NOMO-1 treated with DMSO at 0.1 percent for 48 hours (cell line): Measurements from ENCODE around the gene CLDN2.

Experiments
- DNase-seq: peaks from one replicate; lab custom pipeline; 2025; ENCODE audit not compliant: unreplicated experiment; lab: John Stamatoyannopoulos, UW

CLDN2 gene

DNA sequence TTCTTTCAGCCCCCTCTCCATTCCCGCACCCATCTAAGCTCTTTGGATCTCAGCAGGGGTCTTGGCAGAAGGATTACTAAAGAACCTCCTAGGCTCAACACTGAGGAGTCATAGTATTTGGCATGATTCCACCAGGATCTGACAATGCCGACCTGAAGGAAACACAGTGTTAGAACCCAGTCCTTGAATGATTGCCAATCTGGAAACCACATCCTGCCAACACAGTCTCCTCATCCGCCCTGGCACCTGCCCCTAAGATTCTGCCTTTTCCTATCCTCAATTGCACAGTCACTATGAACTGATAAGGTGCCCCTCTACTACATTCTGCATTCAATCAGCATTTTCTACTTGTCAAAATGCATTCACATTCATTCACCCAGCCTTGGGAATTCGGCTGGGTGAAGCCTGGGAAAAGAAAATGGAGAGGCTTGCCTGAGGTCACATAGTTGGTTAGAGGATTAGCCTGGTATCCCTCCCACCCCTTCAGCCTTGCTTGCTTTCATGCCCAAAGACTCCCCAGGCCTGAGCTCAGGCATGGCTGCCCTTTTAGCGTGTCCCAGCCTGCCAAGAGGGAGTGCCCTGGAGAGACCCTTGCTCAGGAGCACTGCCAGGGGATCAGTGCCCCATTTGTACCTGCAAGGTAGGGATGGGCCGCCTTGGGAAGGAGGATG is 2.2 kb upstream of the CLDN2 start:
- no peak for DNase-seq

DNA sequence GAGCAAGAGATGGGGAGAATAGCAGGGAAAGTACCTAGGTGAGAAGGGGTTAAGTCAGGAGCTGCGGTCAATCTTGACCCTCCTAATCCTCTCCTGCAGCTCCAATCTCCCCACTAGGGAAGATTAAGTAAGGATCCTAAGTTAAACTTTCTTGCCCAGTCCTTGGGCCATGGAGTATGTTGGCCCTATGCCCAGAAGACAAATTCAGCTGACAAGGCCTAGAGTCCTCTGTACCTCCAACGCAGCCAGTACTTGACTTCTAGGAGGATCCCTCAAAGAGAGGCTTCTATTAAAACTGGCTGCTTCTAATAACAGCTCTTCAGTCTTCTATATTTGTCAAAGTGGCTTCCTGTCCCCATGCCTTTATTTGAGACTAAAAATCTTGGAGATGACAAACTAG is 1.4 kb downstream of the CLDN2 start:
- DNase-seq = no peak

DNA sequence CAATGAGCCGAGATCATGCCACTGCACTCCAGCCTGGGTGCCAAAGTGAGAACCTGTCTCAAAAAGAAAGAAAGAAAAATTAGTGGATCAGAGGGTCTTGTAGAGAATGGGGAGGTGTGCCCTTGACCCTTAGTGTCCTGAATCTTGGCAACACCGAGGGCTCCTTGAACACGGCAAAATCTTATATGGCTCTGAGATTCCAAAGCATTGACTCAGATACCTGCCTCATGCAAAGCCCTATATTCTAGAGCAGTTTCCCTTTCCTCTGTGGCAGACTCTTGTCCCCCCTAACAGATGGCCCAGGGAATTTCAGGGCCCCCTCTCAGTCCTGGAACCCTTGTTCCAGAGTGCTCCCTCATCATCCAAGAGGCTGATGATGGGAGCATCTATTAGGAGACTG is 6.8 kb downstream of the CLDN2 start:
- no peak for DNase-seq

DNA sequence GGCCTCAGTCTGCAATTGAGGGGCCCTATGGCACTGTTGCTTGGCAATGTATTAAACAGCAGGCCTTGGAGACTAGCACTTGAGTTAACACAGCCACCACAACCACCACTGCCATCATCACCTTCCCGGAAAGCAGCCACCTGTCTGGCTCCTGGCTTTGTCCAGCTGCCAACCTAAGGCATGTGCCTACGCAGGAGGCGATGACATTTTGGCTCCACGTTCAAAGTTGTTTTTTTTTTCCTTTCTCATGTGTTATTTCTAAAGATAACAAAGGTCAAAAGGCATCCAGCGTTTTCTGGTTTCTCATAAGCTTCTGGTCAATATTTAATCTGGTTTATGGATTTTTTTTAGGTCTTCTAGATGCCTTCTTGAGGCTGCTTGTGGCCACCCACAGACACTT is 7.5 kb downstream of the CLDN2 start:
- DNase-seq = no peak

DNA sequence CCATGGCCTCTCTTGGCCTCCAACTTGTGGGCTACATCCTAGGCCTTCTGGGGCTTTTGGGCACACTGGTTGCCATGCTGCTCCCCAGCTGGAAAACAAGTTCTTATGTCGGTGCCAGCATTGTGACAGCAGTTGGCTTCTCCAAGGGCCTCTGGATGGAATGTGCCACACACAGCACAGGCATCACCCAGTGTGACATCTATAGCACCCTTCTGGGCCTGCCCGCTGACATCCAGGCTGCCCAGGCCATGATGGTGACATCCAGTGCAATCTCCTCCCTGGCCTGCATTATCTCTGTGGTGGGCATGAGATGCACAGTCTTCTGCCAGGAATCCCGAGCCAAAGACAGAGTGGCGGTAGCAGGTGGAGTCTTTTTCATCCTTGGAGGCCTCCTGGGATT is 8.0 kb downstream of the CLDN2 start:
- DNase-seq = no peak

DNA sequence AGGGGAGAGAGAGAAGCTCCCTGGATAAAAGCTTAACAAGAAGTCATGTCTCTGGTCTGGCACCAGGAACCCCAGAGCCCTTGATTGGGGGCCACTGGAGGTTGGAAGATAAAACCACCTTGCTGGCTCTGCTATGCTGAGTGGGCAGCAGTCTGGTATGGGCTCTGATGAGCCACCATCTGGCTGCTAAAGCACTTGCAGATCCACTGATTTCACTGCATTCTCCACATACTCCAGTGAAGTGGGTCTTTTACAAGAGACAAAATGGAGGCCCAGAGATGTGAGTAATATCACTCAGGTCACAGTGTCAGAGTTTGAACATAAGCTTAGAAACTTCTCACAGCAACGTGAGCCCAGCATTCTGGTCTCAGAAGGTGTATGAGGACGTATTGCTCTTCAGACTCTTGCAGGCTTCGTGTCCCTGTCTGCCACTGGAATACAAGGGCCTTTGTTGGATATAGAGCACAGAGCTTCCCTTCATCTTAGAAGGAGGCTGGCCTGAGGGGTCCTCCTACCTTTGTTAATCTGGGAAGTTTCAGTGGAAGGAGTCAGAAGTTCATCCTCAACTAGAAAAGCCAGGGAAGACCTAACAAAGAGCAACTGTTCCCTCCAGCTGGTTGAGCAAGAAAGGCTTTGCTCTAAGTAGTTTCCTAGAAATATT is 11.8 kb downstream of the CLDN2 start:
- no peak for DNase-seq

DNA sequence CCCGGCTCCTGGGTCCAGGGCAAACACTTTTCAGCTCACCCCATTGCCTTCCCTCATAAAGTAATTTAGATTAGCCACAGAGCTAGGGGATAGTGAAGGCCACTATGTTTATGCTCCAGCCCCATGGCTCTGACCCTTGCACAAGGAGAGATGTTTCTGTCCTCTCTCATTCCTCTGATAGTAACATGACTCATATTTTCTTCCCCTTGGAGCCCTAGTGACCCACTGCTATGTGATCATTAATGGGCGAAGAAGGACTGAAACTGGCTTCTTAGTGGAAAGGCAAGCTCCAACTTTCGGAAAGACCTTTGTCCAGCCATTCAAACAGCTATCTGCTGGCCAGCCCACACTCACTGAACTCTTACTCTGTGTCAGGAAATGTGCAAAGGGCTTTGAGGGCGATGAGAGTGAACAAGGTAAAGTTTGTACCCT is 12.3 kb downstream of the CLDN2 start:
- no peak for DNase-seq

DNA sequence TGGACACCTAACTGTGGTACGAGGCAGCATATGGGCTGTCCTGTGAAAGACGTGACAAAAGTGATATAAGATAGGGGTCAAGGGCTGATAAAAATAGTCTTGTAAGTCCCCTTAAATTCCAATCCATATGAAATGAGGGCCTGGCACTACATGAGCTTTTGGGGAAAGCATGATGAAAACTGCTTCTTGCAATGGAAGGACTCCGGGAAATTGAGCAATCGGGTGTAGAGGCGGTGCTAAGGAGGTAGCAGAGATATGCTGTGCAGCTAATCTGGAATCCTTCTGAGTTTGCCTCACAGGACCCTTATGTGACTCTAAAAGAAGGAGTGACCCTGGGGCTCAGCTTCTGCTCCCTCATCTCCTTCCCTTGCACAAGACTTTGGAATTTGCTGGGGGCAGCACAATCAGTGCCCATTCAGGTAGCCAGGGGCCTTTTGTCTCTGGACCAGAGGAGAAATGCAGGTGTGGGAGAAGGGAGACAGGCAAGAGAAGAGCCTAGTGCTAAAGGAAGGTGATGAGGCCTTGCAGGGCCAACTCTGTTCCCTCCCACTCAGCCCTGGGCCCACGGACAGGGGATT is 12.8 kb downstream of the CLDN2 start:
- DNase-seq = no peak

DNA sequence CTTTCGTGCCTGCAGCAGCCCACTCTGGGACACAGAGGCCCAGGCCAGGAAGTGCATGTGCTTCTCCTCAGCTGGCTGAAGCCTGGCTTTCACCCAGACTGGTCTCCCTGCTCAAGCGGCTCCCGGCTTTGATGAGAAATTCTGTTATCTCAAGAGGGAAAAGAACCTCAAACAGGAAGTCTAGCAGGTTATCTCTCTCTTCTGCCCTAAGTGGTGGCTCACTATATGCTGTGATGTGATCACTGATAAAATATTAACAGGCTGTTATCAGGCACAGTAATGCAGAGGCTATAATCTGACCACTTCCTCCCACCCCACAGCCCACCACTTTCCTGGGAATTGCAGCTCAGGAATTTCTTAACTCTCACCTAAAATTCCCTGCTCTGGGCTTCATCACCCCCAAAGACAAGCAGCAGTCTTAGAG is 13.3 kb downstream of the CLDN2 start:
- DNase-seq = no peak

DNA sequence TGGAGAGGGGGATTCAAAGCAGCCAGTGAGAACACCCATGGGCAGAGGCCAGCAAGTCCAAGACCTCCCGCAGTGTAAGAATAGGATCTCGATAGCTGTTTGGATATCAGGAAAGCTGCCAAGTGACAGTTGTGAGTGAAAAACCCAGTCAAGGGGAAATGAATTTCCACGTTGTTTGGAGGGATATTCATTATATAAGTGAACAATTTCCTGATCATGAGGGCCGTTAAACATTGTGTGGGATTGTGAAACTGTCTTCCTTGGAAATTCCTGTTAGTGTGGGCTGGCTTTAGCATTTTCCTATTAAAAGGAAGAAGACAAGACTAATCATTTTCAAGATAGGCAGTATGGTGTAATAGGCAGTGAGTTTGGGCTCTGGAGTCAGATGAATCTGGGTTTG is 15.0 kb downstream of the CLDN2 start:
- no peak for DNase-seq

DNA sequence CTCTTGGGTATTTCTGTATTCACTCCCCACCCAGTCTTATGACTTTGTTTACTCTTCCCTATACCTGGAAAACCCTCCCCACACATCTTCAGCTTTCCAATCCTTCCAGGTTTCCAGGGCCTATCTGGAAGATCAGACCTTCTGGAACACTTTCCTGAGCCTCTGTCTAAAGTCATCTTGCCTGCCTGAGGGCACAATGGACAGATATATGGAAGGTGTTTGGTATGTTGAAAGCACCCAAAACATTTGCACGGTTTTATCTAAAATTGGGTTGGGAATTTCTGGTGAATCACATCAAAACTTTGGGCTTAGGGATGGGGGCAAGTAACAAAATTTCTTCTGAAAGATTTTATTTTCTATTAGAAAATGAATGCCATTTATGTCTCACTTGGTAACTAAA is 16.0 kb downstream of the CLDN2 start:
- DNase-seq = no peak

DNA sequence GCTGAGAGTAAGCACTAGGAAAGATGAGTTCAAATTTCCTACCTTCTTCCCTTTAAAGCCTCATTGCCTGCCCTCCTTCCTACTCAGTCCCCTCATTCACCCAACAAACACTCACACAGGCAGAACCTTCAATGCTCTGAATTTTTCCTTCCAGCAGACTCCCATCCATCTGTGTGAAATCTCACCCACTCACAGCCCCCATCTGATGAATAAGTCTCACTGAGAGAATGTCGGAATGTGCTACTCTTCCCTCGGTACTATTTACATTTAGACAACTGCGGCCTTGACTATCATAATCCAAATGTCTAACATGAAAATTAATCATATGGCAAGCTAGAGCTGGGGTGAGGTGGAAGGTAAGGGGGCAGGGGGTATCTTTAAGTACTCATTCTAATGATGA is 19.4 kb downstream of the CLDN2 start:
- DNase-seq = no peak

DNA sequence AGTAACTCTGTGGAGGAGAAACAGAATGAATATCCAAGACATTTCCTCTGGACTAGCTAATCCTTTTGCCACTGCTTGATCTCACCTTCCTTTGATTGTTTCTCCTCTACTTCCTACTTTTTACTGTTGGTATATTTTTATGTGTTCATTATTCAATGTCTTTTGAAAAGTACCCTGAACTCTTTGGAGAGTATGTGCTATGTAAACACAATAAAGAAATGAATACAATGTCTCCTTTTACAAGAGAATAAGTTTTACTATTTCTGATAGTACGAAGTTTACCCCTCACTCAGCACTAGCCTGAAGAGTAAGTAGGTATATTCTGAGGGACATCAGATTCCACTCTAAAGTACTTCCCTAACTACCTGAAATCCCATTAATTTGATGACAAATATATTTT is 19.9 kb downstream of the CLDN2 start:
- no peak for DNase-seq

DNA sequence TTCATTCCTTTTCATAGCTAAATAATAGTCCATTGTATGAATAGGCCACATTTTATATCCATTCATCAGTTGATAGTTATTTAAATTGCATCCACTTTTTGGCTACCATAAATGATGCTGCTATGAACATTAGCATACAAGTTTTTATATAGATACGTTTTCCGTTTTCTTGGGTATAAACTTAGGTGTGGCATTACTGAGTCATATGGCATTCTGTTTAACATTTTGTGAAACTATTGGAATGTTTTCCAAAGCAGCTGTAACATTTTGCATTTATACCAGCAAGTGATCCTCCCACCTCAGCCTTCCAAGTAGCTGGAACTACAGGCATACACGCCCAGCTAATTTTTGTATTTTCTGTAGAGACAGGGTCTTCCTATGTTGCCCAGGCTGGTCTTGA is 26.3 kb downstream of the CLDN2 start:
- DNase-seq = no peak

DNA sequence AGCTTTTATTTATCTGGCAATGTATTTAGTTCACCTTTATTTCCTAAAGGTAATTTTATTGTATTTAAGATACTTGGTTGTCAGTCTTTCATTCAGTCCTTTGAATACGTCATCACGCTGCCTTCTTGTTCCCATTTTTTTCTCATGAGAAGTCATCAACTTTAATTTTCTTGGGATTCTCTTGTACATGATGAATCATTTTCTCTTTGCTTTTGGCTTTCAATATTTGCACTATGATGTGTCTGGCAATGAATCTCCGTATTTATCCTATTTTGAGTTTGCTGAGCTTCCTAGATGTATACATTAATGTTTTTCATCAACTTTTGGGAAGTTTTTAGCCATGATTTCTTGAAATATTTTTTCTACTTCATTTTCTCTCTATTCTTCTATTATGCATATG is 28.4 kb downstream of the CLDN2 start:
- DNase-seq = no peak

DNA sequence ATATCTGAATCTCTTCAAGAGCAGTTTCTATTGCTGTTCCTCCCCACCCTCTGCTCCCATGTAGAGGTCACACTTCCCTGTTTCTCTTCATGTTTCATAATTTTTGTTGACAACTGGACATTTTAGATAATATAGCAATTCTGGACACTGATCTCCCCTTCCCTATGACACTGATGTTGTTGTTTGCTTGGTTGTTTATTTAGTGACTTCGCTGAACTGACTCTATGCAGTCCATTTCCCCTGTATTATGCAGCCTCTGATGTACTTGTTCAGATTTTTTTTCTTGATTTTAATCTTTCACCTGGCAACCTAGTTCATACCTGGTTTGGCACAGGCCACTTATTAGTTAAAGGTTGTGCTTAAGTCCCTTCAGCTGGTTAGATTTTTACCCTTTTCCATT is 29.2 kb downstream of the CLDN2 start:
- DNase-seq = no peak

DNA sequence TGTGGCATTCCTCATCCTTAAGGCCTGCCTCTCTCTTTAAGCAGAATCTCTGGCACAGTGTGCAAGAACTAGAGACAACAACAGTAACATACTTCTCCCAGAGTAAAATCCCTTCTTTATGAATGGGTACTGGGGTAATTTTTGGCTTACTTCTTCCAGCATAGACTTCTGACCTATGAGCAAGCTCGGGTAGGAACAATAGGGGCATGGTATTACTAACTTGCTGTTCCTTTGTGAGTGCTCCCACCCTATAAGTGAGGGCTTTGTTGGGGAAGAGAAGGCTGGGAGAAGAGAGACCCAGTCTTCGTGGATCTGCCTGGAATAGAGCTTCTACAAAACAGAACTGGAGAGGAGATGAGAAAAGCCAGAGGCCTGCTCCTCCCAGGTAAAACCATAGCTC is 30.2 kb downstream of the CLDN2 start:
- DNase-seq = no peak

DNA sequence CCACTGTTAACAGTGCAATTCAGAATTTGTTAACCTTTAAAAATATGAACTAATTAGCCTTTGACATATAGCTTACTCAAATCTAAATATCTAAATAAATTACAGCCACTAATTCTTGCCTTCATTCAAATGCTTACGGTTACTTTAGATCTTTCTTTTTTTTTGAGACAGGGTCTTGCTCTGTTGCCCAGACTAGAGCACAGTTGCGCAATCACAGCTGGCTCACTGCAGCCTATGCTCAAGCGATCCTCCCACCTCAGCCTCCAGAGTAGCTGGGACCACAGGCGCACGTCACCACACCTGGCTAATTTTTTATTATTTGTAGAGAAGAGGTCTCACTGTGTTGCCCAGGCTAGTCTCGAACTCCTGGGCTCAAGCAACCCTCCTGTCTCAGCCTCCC is 31.0 kb downstream of the CLDN2 start:
- no peak for DNase-seq

DNA sequence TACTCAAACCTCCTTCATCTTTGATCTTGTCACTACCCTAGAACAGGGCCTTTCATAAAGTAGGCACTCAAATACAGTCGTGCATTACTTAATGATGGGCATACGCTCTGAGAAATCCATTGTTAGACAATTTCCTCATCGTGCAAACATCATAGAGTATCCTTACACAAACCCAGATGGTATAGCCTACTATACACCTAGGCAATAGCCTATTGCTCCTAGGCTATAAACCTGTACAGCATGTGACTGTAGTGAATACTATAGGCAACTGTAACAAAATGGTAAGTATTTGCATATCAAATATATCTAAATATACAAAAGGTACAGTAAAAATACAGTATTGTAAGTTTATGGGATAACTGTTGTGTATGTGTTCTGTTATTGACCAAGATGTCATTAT is 31.9 kb downstream of the CLDN2 start:
- DNase-seq = no peak

DNA sequence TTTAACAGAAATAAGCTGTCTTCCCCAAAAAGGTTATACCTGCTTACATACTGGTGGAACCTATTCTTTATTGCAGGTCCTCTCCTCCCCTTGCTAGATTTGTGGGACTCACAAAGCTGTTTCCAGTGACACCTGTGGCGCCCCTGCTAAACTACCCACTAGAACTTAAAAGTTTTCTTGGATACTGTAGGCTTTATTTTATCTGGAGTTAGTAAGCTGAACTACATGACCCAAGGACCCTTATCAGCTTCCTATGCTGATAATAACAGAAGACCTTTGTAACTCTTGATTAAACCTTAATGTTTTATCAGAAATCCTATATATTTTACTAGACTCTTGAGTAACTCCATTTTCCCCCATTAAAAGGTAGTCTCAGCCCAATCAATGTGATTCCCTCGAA is 32.3 kb downstream of the CLDN2 start:
- DNase-seq = no peak

DNA sequence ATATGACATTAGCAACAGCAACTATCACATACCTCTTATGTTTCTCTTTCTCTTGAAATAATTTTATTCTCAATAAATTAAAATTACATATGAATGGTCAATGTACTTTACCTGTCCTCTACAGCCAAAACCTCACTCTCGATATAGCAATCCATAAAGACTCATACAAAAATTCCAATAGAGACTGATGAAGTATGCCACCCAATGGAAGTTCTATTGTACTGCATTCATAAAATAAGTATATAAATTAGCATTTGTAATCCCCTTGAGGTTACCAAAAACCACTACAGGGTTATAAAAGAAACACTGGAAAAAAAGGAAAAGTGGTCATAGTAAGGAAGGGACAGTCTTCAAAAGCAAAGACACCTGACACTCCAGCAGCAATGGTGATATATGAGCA is 32.8 kb downstream of the CLDN2 start:
- no peak for DNase-seq

DNA sequence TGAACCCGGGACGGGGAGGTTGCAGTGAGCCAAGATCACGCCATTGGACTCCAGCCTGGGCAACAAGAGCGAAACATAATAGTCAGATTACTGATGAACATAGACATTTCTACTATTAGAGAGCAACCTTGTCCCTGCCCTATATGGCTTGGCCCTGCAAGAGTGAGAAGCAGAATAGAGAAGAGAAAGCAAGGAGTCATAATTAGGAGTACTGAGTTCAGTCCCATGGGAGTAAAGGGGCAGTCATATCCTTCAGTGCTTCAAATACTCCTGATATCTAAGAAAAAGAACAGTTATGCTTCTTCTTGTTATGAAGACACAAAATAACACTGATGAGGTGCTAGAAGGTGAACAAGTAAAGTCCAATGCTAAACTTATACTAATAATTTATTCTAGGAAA is 33.8 kb downstream of the CLDN2 start:
- no peak for DNase-seq
